ENCODE data around the gene FNDC1.

The FNDC1 gene

DNA sequence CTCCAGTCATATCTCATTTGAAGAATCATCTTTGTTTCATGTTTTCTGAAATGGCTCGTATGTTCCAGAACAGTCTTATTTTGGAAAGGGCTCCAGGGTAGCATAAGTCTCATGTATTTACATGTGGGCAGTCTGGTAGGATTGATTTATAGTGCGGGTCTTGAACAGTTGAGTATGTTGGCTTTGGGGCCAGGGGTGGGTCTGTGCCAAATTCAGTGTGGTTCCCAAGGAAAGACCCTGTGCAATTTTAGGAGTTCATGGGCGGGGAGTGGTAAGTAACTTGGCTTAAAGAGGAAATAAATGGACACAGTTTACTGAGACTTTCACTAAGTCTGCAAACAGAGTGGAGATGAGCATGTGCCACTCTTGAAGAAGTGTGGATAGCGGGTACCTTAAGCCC lies 7.7 kb downstream of the FNDC1 start:
- TF ChIP-seq CTCF (IDR thresholded peaks at IDR 0.05; ENCODE audit: borderline replicate concordance, control extremely low read depth, extremely low read depth, insufficient read depth, missing control alignments), result no peak
- in situ Hi-C loops (cut with MboI; ENCODE audit: low sequenced_read_pairs, unreplicated experiment), result loop anchor here (25.0 kb wide), 1 partner anchor 435 kb away; no protein-coding TSS in a partner anchor
- DNase-seq (ENCODE audit: low spot score), result no peak

DNA sequence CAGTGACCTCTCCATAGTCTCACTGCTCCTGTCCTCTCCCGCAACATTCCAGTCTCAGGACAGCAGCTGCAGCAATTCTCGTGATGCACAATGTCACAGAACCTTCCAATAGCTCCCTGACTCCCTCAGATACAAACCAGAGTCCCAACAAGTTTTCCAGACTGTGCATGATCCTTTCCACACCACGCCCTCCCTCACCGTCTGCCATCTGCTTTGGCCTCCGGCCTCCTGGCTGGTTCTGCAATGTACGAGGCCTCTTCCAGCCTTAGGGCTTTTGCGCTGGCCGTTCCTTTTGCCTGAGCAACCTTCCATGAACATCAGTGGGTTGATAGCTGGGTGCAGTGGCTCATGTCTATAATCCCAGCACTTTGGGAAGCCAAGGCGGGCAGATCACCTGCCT lies 9.6 kb downstream of the FNDC1 start:
- TF ChIP-seq CTCF (IDR thresholded peaks at IDR 0.05; ENCODE audit: borderline replicate concordance, control extremely low read depth, extremely low read depth, insufficient read depth, missing control alignments), result no peak
- no peak for DNase-seq (ENCODE audit: low spot score)
- in situ Hi-C loops (cut with MboI; ENCODE audit: low sequenced_read_pairs, unreplicated experiment), result loop anchor here (25.0 kb wide), 1 partner anchor 433 kb away; no protein-coding TSS in a partner anchor

DNA sequence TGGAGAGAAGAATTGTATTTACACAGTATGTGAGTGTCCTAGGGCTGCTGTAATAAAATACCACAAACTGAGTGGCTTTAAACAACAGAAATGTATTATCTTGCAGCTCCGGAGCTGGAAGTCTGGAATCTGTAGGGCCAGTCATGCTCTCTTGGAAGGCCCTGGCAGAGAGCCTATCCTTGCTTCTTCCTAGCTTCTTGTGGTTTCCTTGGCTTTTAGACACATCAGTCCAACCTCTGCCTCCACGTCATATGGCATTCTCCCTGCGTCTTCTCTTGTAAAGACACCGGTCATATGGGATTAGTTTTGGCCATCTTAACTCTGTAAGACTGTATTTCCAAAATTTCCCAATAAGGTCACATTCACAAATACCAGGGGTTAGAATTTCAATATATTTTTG lies 10.8 kb downstream of the FNDC1 start:
- in situ Hi-C loops (cut with MboI; ENCODE audit: low sequenced_read_pairs, unreplicated experiment), result loop anchor here (25.0 kb wide), 1 partner anchor 432 kb away; no protein-coding TSS in a partner anchor
- TF ChIP-seq CTCF (IDR thresholded peaks at IDR 0.05; ENCODE audit: borderline replicate concordance, control extremely low read depth, extremely low read depth, insufficient read depth, missing control alignments), result no peak
- DNase-seq (ENCODE audit: low spot score), result no peak

- in situ Hi-C loops (cut with MboI; ENCODE audit: low sequenced_read_pairs, unreplicated experiment), result loop anchor here (25.0 kb wide), 1 partner anchor 430 kb away; no protein-coding TSS in a partner anchor
- TF ChIP-seq CTCF (IDR thresholded peaks at IDR 0.05; ENCODE audit: borderline replicate concordance, control extremely low read depth, extremely low read depth, insufficient read depth, missing control alignments), result no peak
- DNase-seq (ENCODE audit: low spot score), result no peak
Observed at GRCh38 chr6:159181914-159182313, 12.7 kb downstream of the FNDC1 start.

GRCh38 chr6:159184559-159184958 lies 15.4 kb downstream of the FNDC1 start:
- in situ Hi-C loops (cut with MboI; ENCODE audit: low sequenced_read_pairs, unreplicated experiment), result loop anchor here (25.0 kb wide), 1 partner anchor 428 kb away; no protein-coding TSS in a partner anchor
- DNase-seq (ENCODE audit: low spot score), result no peak
- no peak for TF ChIP-seq CTCF (IDR thresholded peaks at IDR 0.05; ENCODE audit: borderline replicate concordance, control extremely low read depth, extremely low read depth, insufficient read depth, missing control alignments)

- DNase-seq (ENCODE audit: low spot score), result no peak
- no peak for TF ChIP-seq CTCF (IDR thresholded peaks at IDR 0.05; ENCODE audit: borderline replicate concordance, control extremely low read depth, extremely low read depth, insufficient read depth, missing control alignments)
- in situ Hi-C loops (cut with MboI; ENCODE audit: low sequenced_read_pairs, unreplicated experiment), result loop anchor here (25.0 kb wide), 1 partner anchor 422 kb away; no protein-coding TSS in a partner anchor
Observed at GRCh38 chr6:159190460-159190859, 21.3 kb downstream of the FNDC1 start.

Data from GM13976 (cell line).